ENCODE data around the gene CA10. TPM values are rescaled to one million over a fixed set of nuclear protein-coding genes. Genes with fewer than 3 reads are reported as not detected.

CA10 gene
- total RNA-seq, 1 experiment from 2014 or later: 0.46 TPM

GRCh38 chr17:52157603-52158449, 688 bp downstream of the CA10 start:
- Histone ChIP-seq H3K27me3 (ENCODE audit: insufficient read depth, low read length) (peaks cover 28% of the 10 kb centered on the region; the same call in 1 of the 2 replicates), H2BK120ac (ENCODE audit: low read depth, low read length, poor library complexity, severe bottlenecking) (no peak overlapping the region)
- DNase-seq: peak; percentile 73

More at GRCh38 chr17:52157603-52158449, 688 bp downstream of the CA10 start:
- no peaks in the 10 kb centered on the region for H3K79me1 ChIP-seq (ENCODE audit: insufficient read depth, low read depth, low read length, poor library complexity, severe bottlenecking)
- Mint-ChIP-seq H3K9me3 (no peaks in the 10 kb centered on the region; a peak in 2 of 5 replicates), H3K27ac (no peak overlapping the region), H3K4me1 (peaks cover 20 to 31% of the 10 kb centered on the region in 2 experiments), H3K36me3 (ENCODE audit: insufficient read depth in 1 of 3, low read depth in 3 of 3) (no peaks in the 10 kb centered on the region; a peak in 1 of 7 replicates), H3K4me3 (peak overlapping the region; percentile 71 to 83), H3K27me3 (ENCODE audit: low read depth) (peaks cover 80% of the 10 kb centered on the region)
- no peak overlapping the region for H2AFZ ChIP-seq (ENCODE audit: low read length)
- no peak overlapping the region for H4K91ac ChIP-seq (ENCODE audit: insufficient read length, low read depth, low read length)
- H3K79me2 ChIP-seq (ENCODE audit: insufficient read depth, low read length): no peaks in the 10 kb centered on the region
- H2AK5ac ChIP-seq (ENCODE audit: insufficient read length, low read length): no peak overlapping the region
- no peak overlapping the region for H2BK5ac ChIP-seq (ENCODE audit: insufficient read length, low read length)
- H2BK12ac ChIP-seq (ENCODE audit: insufficient read length, low read depth, low read length): no peak overlapping the region
- H4K8ac ChIP-seq (replicated peaks; ENCODE audit: insufficient read length, low read depth, low read length): no peak overlapping the region
- H3K9me3 ChIP-seq (ENCODE audit: control insufficient read depth, low read depth, low read length): no peaks in the 10 kb centered on the region
- H3K23ac ChIP-seq (ENCODE audit: insufficient read length, low read depth, low read length): no peak overlapping the region
- H3K4me1 ChIP-seq (ENCODE audit: insufficient read depth, low read length): no peaks in the 10 kb centered on the region
- peak overlapping the region; percentile 78 for H3K4me2 ChIP-seq (ENCODE audit: insufficient read depth, insufficient read length, low read length)
- H2BK20ac ChIP-seq (ENCODE audit: low read depth, low read length, poor library complexity, severe bottlenecking): no peak overlapping the region
- H2BK15ac ChIP-seq (ENCODE audit: low read depth, low read length): no peak overlapping the region
- no peaks in the 10 kb centered on the region for H4K20me1 ChIP-seq (ENCODE audit: control insufficient read depth, insufficient read depth, insufficient read length)
- peaks cover 23% of the 10 kb centered on the region for H3K23me2 ChIP-seq (ENCODE audit: insufficient read length, low read depth, low read length, poor library complexity, severe bottlenecking)
- TF ChIP-seq CTCF (conservative IDR thresholded peaks at IDR 0.05): no peak
- H3K9ac ChIP-seq (ENCODE audit: extremely low read depth, insufficient read length, low read length): no peak overlapping the region
- no peak overlapping the region for H3K4ac ChIP-seq (ENCODE audit: low read depth, low read length)
- no CpG with 5 or more reads among the region's 68 CpGs for WGBS (ENCODE audit: extremely low coverage, insufficient read length, low lambda C conversion rate)
- H4K5ac ChIP-seq (ENCODE audit: insufficient read length, low read depth, low read length): no peak overlapping the region
- 0 out of 2 replicates have a peak overlapping the region, but pooled peaks have one; percentile 8 for H3K14ac ChIP-seq (ENCODE audit: insufficient read depth, low read length)
- no peak overlapping the region for H3K56ac ChIP-seq (ENCODE audit: insufficient read length, low read depth, low read length)
- no peak overlapping the region for H3K27ac ChIP-seq (ENCODE audit: insufficient read length, low read depth, low read length)
- H3T11ph ChIP-seq (ENCODE audit: low read length): no peak overlapping the region
- no peak overlapping the region for H3K18ac ChIP-seq (ENCODE audit: insufficient read length, low read depth, low read length)

All from H9 (cell line).